ENCODE measurements around the gene ENTPD1. TPM values are rescaled to one million over a fixed set of nuclear protein-coding genes. Genes with fewer than 3 reads are reported as not detected.
"Not testable (repeated sequence)": the region's sequence is repeated elsewhere in the genome, so short reads cannot be mapped to it uniquely, and the experiment has no call there.

ENTPD1 gene, protein sequence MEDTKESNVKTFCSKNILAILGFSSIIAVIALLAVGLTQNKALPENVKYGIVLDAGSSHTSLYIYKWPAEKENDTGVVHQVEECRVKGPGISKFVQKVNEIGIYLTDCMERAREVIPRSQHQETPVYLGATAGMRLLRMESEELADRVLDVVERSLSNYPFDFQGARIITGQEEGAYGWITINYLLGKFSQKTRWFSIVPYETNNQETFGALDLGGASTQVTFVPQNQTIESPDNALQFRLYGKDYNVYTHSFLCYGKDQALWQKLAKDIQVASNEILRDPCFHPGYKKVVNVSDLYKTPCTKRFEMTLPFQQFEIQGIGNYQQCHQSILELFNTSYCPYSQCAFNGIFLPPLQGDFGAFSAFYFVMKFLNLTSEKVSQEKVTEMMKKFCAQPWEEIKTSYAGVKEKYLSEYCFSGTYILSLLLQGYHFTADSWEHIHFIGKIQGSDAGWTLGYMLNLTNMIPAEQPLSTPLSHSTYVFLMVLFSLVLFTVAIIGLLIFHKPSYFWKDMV
- under 1 TPM; 0.26 to 0.35 TPM for total RNA-seq

DNA sequence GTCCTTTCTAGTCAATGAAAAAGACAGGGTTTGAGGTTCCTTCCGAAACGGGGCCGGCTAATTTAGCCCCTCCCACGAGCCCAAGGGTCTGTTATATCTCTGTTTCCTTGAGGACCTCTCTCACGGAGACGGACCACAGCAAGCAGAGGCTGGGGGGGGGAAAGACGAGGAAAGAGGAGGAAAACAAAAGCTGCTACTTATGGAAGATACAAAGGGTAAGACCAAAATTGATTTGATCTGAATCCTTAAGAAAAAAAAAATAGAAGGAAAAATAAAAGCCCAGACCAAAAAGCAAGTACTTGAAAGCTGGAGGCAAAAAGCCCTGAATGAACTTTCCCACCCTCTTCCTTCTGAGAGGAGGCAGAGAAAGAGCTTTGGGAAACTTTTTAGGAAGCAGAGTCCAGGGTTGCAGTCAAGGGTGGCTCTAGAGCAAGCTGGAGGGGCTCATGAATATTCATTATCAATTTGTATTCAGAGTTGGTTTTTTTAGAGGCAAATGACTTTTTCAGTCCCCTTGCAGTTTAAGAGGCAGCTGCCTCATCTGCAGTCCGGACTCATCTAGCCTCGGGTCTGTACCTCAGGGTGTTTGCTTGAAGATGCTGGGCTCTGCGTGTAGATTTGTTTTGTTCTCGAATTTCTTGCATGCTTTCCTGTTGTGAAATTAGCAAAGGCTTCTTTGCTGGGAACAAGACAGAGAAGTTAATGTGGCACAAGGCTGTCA lies at the start of gene ENTPD1:
TSS of gene ENTPD1 (plus strand) at position 123 of the 721 bp plus-strand sequence. CDS start at position 200, 77 bp downstream.
- H3K4me3 Mint-ChIP-seq: peak within 1 kb of the TSS; percentile 30
- no peak within 1 kb of the TSS for H3K27ac Mint-ChIP-seq
- H3K36me3 Mint-ChIP-seq (ENCODE audit: low read depth): no peaks in the 10 kb centered on the region

DNA sequence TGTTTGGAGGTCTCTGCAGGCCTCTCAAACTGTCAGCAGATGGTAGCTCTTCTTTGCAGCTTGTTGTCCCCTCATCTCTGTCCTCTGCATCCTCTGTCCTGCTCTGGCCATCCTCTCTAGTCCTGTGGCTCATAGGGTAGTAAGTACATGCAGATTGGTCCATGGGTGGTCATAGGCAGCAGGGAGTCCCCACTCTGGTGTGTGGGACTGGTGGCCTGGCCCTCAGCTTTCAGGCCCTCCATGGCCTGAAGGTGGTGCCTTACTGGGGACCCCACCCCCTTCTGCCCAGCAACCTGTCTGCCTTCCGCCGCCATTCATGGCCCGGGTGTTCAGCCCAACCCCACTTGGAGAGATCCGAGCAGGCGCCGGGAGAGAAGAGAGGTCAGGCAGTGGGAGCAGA lies 49.4 kb upstream of the ENTPD1 start:
- no peaks in the 10 kb centered on the region for H3K9me3 Mint-ChIP-seq
- H3K36me3 Mint-ChIP-seq (ENCODE audit: low read depth): no peaks in the 10 kb centered on the region
- no peaks in the 10 kb centered on the region for H3K4me1 Mint-ChIP-seq (ENCODE audit: low read depth)
- CTCF ChIA-PET: interaction anchor here (0.6 to 0.9 kb wide), 3 partner anchors 13 to 438 kb away, joined by 4 to 5 read pairs (median 4); partner anchors contain the start of gene TCTN3
- intact Hi-C loops (cut with micrococcal nuclease): no loop called here
- H3K4me3 Mint-ChIP-seq: no peak overlapping the region
- no peak overlapping the region for H3K27ac Mint-ChIP-seq
- no peak for DNase-seq
- H3K27me3 Mint-ChIP-seq (ENCODE audit: low read depth): peaks cover 2% of the 10 kb centered on the region

More for the DNA sequence above, at the start of gene ENTPD1:
- intact Hi-C loops (cut with micrococcal nuclease): loop anchor here (5.0 kb wide), 1 partner anchor 86 kb away; no protein-coding TSS in a partner anchor
- CTCF ChIA-PET: interaction anchor here (2.2 kb wide), 1 partner anchor 85 kb away, joined by 13 read pairs; no protein-coding TSS in a partner anchor
- peaks cover 5% of the 10 kb centered on the region for H3K4me1 Mint-ChIP-seq (ENCODE audit: low read depth)
- H3K27me3 Mint-ChIP-seq (ENCODE audit: low read depth): peaks cover 26% of the 10 kb centered on the region
- no peaks in the 10 kb centered on the region for H3K9me3 Mint-ChIP-seq
- DNase-seq: no peak

DNA sequence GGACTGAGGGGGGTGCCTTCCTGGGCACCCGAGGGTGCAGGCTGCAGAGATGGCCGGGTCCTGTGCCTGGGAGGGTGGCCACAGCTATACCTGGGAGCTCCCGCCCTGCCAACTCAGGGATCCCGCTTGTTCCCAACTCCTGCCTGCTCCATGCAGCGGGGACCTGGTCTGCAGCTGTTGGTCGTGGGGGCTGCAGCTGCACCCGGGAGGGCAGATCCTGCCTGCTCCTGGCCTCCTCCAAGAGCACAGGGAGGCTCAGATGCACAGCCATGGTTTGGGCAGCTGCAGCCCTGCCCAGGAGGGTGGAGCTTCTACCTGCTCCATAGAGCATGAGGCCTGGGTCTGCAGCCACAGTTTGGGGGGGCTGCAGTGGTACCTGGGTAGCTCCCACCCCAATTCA lies 49.0 kb upstream of the ENTPD1 start:
- Mint-ChIP-seq H3K4me1 (ENCODE audit: low read depth) (no peaks in the 10 kb centered on the region), H3K9me3 (no peaks in the 10 kb centered on the region), H3K36me3 (ENCODE audit: low read depth) (no peaks in the 10 kb centered on the region), H3K27ac (no peak overlapping the region), H3K4me3 (no peak overlapping the region), H3K27me3 (ENCODE audit: low read depth) (peaks cover 2% of the 10 kb centered on the region)
- intact Hi-C loops (cut with micrococcal nuclease): no loop called here
- no peak for DNase-seq
- CTCF ChIA-PET: interaction anchor here (0.8 to 2.5 kb wide), 2 partner anchors 13 to 135 kb away, joined by 5 to 11 read pairs; partner anchors contain the start of gene TCTN3

DNA sequence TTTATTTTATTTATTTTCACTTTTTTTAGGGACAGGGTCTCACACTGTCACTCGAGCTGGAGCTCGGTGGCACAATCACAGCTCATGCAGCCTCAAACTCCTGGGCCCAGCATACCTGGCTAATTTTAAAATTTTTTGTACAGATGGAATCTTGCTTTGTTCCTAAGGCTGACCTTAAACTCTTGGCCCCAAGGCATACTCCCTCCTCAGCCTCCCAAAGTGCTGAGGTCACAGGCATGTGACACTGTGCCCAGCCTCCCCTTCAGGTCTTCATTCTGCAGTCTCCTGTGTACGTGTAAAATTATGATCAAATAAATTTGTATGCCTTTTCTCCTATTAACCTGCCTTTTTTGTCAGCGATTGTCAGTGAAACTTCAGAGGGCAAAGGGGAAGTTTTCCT lies 44.5 kb upstream of the ENTPD1 start:
- Mint-ChIP-seq H3K27me3 (ENCODE audit: low read depth) (peaks cover 2% of the 10 kb centered on the region), H3K4me3 (no peak overlapping the region), H3K27ac (no peak overlapping the region), H3K4me1 (ENCODE audit: low read depth) (no peaks in the 10 kb centered on the region), H3K9me3 (no peaks in the 10 kb centered on the region), H3K36me3 (ENCODE audit: low read depth) (no peaks in the 10 kb centered on the region)
- CTCF ChIA-PET: no interaction called here
- intact Hi-C loops (cut with micrococcal nuclease): no loop called here
- no peak for DNase-seq

DNA sequence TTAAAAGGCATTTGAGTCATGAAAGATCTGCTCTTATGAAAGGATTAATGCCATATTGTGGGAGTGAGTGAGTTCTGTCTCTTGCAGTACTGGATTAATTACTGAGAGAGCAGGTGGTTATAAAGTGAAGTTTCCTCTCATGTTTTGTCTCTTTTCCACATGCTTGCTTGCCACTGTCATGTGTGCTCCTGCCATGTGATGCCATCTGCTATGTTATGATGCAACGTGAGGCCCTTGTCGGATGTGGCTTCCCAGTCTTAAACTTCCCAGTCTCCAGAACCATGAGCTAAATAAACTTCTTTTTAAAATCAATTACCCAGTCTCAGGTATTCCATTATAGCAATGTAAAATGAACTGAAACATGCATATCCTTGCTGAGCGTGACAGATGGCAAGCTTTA lies 39.5 kb upstream of the ENTPD1 start:
- DNase-seq: no peak
- Mint-ChIP-seq H3K36me3 (ENCODE audit: low read depth) (no peaks in the 10 kb centered on the region), H3K27ac (no peak overlapping the region), H3K27me3 (ENCODE audit: low read depth) (no peaks in the 10 kb centered on the region), H3K9me3 (no peaks in the 10 kb centered on the region), H3K4me1 (ENCODE audit: low read depth) (no peaks in the 10 kb centered on the region), H3K4me3 (no peak overlapping the region)
- intact Hi-C loops (cut with micrococcal nuclease): no loop called here
- CTCF ChIA-PET: interaction anchor here (2.4 kb wide), 1 partner anchor 23 kb away, joined by 12 read pairs; the partner anchor contains the start of gene TCTN3

DNA sequence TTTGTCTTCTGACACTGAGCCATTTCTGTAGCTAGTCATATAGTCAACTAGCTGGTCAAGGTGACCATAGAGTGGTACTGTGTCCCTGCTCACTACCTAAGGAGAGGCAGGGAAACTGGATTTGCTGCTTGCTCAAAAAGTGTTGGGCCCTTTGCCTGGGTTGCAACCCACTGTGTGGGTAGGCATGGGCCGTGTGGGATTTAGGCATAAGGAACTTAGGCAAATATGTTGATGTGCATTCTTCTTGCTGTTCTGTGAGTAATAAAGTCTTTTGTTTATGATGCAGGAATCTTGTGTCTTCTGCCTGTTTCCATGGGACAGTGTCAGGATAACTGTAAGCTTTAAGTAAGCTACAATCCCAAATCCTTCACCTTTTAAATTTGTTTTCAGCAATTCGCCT lies 39.1 kb upstream of the ENTPD1 start:
- Mint-ChIP-seq H3K27ac (no peak overlapping the region), H3K9me3 (no peaks in the 10 kb centered on the region), H3K4me3 (no peak overlapping the region), H3K4me1 (ENCODE audit: low read depth) (no peaks in the 10 kb centered on the region), H3K27me3 (ENCODE audit: low read depth) (no peaks in the 10 kb centered on the region), H3K36me3 (ENCODE audit: low read depth) (no peaks in the 10 kb centered on the region)
- CTCF ChIA-PET: no interaction called here
- DNase-seq: no peak
- intact Hi-C loops (cut with micrococcal nuclease): no loop called here

DNA sequence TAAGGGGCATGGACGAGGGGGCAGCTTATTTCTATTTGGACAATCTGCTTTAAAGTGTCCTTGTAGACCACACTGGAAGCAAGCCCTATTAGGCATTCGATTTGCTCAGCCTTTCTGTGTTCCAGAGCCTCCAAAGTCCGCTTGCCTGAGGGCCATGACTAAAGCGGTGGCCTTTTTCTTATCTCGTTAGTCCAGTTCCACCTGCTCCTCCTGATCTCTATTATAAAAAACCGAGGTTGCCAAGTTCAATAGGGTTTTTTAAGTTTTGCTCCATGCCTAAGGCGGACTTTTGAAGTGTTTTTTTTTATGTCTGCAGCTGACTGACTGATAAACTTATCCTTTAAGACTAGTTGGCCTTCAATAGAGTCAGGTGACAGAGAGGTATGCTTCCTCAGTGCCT lies 35.2 kb upstream of the ENTPD1 start:
- H3K9me3 Mint-ChIP-seq; H3K27me3 Mint-ChIP-seq (ENCODE audit: low read depth); H3K27ac Mint-ChIP-seq; intact Hi-C loops (cut with micrococcal nuclease); DNase-seq; H3K4me1 Mint-ChIP-seq (ENCODE audit: low read depth); H3K36me3 Mint-ChIP-seq (ENCODE audit: low read depth); CTCF ChIA-PET; H3K4me3 Mint-ChIP-seq: not testable (repeated sequence)

DNA sequence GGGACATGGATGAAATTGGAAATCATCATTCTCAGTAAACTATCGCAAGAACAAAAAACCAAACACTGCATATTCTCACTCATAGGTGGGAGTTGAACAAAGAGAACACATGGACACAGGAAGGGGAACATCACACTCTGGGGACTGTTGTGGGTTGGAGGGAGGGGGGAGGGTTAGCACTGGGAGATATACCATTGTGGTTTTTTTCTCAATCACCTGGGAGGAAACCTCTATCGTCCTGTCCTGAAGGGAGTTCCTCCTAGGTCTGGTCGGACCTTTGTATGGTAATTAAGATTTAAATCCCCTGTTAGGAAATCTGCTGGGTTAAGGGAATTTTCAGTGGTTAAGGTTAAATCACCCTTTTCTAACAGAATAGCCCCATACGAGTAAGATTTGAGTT lies 33.5 kb upstream of the ENTPD1 start:
- H3K27me3 Mint-ChIP-seq (ENCODE audit: low read depth): peaks cover 11% of the 10 kb centered on the region
- CTCF ChIA-PET; intact Hi-C loops (cut with micrococcal nuclease); H3K36me3 Mint-ChIP-seq (ENCODE audit: low read depth); H3K27ac Mint-ChIP-seq; H3K9me3 Mint-ChIP-seq; H3K4me3 Mint-ChIP-seq; H3K4me1 Mint-ChIP-seq (ENCODE audit: low read depth); DNase-seq: not testable (repeated sequence)

DNA sequence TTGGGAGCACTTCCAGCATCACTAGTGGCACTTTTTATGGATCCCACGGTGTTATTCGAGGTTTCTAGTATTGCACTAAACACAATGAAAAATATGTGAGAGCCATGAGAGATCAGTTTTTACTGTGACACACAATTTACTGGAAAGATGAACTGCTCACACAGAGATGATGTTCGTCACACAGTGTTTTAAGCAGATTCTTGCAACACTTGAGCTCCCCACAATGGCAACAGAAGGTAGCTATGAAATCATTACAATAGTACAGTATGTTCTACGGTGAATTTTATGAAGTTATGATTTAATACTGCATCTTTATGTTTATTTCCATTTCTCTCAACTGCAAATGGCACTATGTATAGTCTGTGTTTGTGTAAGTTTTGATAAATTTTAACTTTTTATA lies 27.4 kb upstream of the ENTPD1 start:
- Mint-ChIP-seq H3K27ac (no peak overlapping the region), H3K4me3 (no peak overlapping the region), H3K36me3 (ENCODE audit: low read depth) (no peaks in the 10 kb centered on the region), H3K4me1 (ENCODE audit: low read depth) (no peaks in the 10 kb centered on the region), H3K27me3 (ENCODE audit: low read depth) (peaks cover 23% of the 10 kb centered on the region), H3K9me3 (peaks cover 15% of the 10 kb centered on the region)
- intact Hi-C loops (cut with micrococcal nuclease): no loop called here
- CTCF ChIA-PET: interaction anchor here (0.6 to 1.2 kb wide), 2 partner anchors 34 to 35 kb away, joined by 3 to 4 read pairs; partner anchors contain the start of gene TCTN3
- DNase-seq: no peak

DNA sequence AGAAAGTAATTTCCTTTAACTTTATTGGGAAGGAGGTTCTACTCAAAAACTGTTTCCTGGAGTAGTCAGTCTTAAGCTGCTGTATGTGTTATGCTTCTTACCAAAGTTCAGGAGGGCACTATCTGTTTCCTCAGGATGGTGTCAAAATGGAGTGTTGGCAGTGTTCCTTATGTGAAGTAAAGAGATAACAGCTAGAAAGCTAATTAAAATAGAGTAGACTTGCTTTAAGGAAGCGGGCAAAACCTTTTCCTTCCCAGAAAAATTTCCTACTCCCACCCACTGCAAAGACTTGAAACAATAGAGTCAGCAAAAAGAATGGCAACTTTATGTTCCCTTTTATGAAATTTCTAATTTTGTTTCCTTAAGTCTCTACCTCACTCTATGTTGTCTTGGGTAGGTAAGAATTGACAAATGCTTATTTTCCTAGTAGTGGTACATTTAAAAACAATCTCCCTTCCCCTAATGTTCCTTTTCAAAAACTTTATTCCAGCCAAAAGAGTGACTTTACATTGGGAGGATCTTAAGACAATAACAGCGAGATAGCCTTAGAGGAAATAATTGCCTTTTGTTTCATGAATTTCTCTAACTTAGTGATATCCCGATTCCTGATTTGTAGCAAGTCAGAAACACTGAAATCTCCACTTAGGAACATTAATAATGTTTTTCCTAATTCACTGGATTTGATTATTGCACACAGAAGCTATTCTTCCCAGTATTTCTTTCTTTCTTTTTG lies 26.5 kb upstream of the ENTPD1 start:
- Mint-ChIP-seq H3K36me3 (ENCODE audit: low read depth) (no peaks in the 10 kb centered on the region), H3K9me3 (peaks cover 14% of the 10 kb centered on the region), H3K4me3 (no peak overlapping the region), H3K4me1 (ENCODE audit: low read depth) (no peaks in the 10 kb centered on the region), H3K27ac (no peak overlapping the region), H3K27me3 (ENCODE audit: low read depth) (peaks cover 20% of the 10 kb centered on the region)
- CTCF ChIA-PET: interaction anchor here (0.6 to 1.2 kb wide), 2 partner anchors 36 to 285 kb away, joined by 3 to 4 read pairs; partner anchors contain the start of gene TCTN3
- DNase-seq: no peak
- intact Hi-C loops (cut with micrococcal nuclease): no loop called here

DNA sequence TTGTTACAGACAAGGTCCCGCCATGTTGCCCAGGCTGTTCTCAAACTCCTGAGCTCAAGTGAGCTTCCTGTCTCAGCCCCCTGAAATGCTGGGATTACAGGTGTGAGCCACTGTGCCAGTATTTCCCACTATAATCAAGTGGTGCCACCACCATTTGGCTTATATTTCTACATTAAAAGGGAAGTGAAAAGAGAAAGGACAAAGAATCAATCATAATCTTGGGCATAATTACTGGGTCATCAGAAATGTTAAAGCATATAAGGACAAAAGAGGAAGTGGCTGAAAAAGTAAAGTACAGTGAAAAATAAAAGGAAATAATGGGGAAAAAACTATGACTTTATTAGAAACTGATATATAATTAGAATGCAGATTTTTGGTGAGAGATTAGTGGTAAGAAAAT lies 25.7 kb upstream of the ENTPD1 start:
- no peak overlapping the region for H3K4me3 Mint-ChIP-seq
- H3K36me3 Mint-ChIP-seq (ENCODE audit: low read depth): no peaks in the 10 kb centered on the region
- CTCF ChIA-PET: interaction anchor here (1.2 kb wide), 1 partner anchor 499 kb away, joined by 4 read pairs; no protein-coding TSS in a partner anchor

DNA sequence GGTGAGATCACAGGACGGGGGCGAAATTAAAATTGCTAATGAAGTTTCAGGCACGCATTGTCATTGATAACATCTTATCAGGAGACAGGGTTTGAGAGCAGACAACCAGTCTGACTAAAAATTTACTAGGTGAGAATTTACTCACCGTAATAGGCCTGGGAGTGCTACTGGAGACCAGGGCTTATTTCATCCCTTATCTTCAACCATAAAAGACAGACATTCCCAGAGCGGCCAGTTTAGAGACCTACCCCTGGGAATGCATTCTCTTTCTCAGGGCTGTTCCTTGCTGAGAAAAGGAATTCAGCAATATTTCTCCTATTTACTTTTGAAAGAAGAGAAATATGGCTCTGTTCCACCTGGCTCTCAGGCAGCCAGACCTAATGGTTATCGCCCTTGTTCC lies 23.1 kb upstream of the ENTPD1 start:
- H3K4me3 Mint-ChIP-seq; H3K36me3 Mint-ChIP-seq (ENCODE audit: low read depth); CTCF ChIA-PET; H3K4me1 Mint-ChIP-seq (ENCODE audit: low read depth); H3K27ac Mint-ChIP-seq; intact Hi-C loops (cut with micrococcal nuclease); DNase-seq: not testable (repeated sequence)
- H3K9me3 Mint-ChIP-seq: peaks cover 13% of the 10 kb centered on the region
- H3K27me3 Mint-ChIP-seq (ENCODE audit: low read depth): peaks cover 26% of the 10 kb centered on the region

More for the DNA sequence above, 25.7 kb upstream of the ENTPD1 start:
- no peak for DNase-seq
- Mint-ChIP-seq H3K27me3 (ENCODE audit: low read depth) (peaks cover 19% of the 10 kb centered on the region), H3K4me1 (ENCODE audit: low read depth) (no peaks in the 10 kb centered on the region), H3K9me3 (peaks cover 13% of the 10 kb centered on the region), H3K27ac (no peak overlapping the region)
- intact Hi-C loops (cut with micrococcal nuclease): no loop called here

Data from activated naive CD4-positive, alpha-beta T cell treated with anti-CD3 and anti-CD28 coated beads for 36 hours (primary cell).